Hepatocyte (in vitro differentiated cells): ENCODE data around the gene PTPRT.

ENCODE experiments used
- EZH2 ChIP-seq: fragments of 200-600 bp; sonication (generic); IDR thresholded peaks from 2 replicates; pipeline ENCODE4 v1.6.1; 2016; ENCODE audit warnings: antibody characterized with exemption, mild to moderate bottlenecking, borderline replicate concordance
- EZH2phosphoT487 ChIP-seq: fragments of 200-600 bp; sonication (generic); IDR thresholded peaks from one replicate; pipeline ENCODE4 v1.6.1; 2018; ENCODE audit warnings: antibody characterized with exemption, mild to moderate bottlenecking, low read depth, moderate library complexity; ENCODE audit not compliant: unreplicated experiment, severe bottlenecking
- TF ChIP-seq, protein P1 (sequence below): fragments of 200-600 bp; sonication (generic); IDR thresholded peaks from 2 replicates; pipeline ENCODE4 v1.5.1; 2016; ENCODE audit warnings: antibody characterized with exemption, mild to moderate bottlenecking; ENCODE audit not compliant: poor library complexity

DNA sequence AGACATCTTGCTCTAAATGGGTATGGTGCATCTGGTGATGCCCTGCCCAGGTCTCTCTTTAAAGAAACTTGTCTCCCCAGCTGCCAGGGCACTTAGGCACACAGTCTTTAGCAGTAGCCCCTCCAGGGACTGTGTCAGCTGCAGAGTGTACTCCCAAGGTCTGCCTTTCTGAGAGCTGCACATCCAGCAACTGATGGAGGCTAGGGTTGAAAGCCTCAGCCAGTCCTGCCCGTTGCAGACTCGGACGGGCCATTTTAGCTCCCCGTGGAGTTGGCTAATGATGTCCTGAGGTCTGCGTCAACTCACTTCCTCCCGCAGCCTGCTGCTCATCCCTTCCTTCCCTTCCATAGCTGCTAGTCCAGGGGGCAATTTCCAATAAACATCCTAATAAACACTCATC is 381.8 kb downstream of the PTPRT start:
- TF ChIP-seq, protein P1, sequence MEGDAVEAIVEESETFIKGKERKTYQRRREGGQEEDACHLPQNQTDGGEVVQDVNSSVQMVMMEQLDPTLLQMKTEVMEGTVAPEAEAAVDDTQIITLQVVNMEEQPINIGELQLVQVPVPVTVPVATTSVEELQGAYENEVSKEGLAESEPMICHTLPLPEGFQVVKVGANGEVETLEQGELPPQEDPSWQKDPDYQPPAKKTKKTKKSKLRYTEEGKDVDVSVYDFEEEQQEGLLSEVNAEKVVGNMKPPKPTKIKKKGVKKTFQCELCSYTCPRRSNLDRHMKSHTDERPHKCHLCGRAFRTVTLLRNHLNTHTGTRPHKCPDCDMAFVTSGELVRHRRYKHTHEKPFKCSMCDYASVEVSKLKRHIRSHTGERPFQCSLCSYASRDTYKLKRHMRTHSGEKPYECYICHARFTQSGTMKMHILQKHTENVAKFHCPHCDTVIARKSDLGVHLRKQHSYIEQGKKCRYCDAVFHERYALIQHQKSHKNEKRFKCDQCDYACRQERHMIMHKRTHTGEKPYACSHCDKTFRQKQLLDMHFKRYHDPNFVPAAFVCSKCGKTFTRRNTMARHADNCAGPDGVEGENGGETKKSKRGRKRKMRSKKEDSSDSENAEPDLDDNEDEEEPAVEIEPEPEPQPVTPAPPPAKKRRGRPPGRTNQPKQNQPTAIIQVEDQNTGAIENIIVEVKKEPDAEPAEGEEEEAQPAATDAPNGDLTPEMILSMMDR, result no peak
- TF ChIP-seq EZH2phosphoT487 (no peak), EZH2 (no peak)
